ENCODE measurements around the gene CEP44. TPM values are rescaled to one million over a fixed set of nuclear protein-coding genes. Genes with fewer than 3 reads are reported as not detected.
A peak's percentile ranks its signal among the peaks of the same experiment; 100 is the strongest.

CEP44 gene
- polyA plus RNA-seq, 1 experiment, result 3.4 TPM

GRCh38 chr4:174281182-174281737, 2.5 kb upstream of the CEP44 start:
- Histone ChIP-seq H3K36me3 (ENCODE audit: control insufficient read depth, insufficient read depth, low read length) (no peaks in the 10 kb centered on the region), H3K27me3 (ENCODE audit: control insufficient read depth, insufficient read depth, low read length) (no peaks in the 10 kb centered on the region), H3K4me3 (ENCODE audit: low read depth, low read length) (no peak overlapping the region)
- POLR2A ChIA-PET, result no interaction called here
- DNase-seq (ENCODE audit: low read depth), result no peak
- CTCF ChIA-PET, result no interaction called here
- TF ChIP-seq CTCF (IDR thresholded peaks at IDR 0.05; ENCODE audit: insufficient read depth, low read depth, low read length), result no peak

GRCh38 chr4:174281901-174282300, 1.8 kb upstream of the CEP44 start:
- H3K4me3 ChIP-seq (ENCODE audit: low read depth, low read length), result no peak overlapping the region
- no peak for DNase-seq (ENCODE audit: low read depth)
- no peaks in the 10 kb centered on the region for H3K27me3 ChIP-seq (ENCODE audit: control insufficient read depth, insufficient read depth, low read length)
- no peaks in the 10 kb centered on the region for H3K36me3 ChIP-seq (ENCODE audit: control insufficient read depth, insufficient read depth, low read length)
- ChIA-PET CTCF (no interaction called here), POLR2A (no interaction called here)
- no peak for TF ChIP-seq CTCF (IDR thresholded peaks at IDR 0.05; ENCODE audit: insufficient read depth, low read depth, low read length)

GRCh38 chr4:174282836-174283506, 740 bp upstream of the CEP44 start:
- ChIA-PET CTCF (no interaction called here), POLR2A (no interaction called here)
- no peak for TF ChIP-seq CTCF (IDR thresholded peaks at IDR 0.05; ENCODE audit: insufficient read depth, low read depth, low read length)
- DNase-seq (ENCODE audit: low read depth), result peak; percentile 77
- Histone ChIP-seq H3K27me3 (ENCODE audit: control insufficient read depth, insufficient read depth, low read length) (no peaks in the 10 kb centered on the region), H3K36me3 (ENCODE audit: control insufficient read depth, insufficient read depth, low read length) (no peaks in the 10 kb centered on the region), H3K4me3 (ENCODE audit: low read depth, low read length) (peak overlapping the region; percentile 87)

- ChIA-PET POLR2A (no interaction called here), CTCF (no interaction called here)
- TF ChIP-seq CTCF (IDR thresholded peaks at IDR 0.05; ENCODE audit: insufficient read depth, low read depth, low read length), result no peak
Observed at GRCh38 chr4:174284487-174284886, 776 bp downstream of the CEP44 start.

GRCh38 chr4:174286870-174287269, 3.2 kb downstream of the CEP44 start:
- Histone ChIP-seq H3K27me3 (ENCODE audit: control insufficient read depth, insufficient read depth, low read length) (no peaks in the 10 kb centered on the region), H3K36me3 (ENCODE audit: control insufficient read depth, insufficient read depth, low read length) (no peaks in the 10 kb centered on the region), H3K4me3 (ENCODE audit: low read depth, low read length) (no peak overlapping the region)
- POLR2A ChIA-PET, result no interaction called here
- no peak for TF ChIP-seq CTCF (IDR thresholded peaks at IDR 0.05; ENCODE audit: insufficient read depth, low read depth, low read length)
- CTCF ChIA-PET, result interaction anchor here (0.6 kb wide), 1 partner anchor 19 kb away, joined by 3 read pairs; no protein-coding TSS in a partner anchor
- no peak for DNase-seq (ENCODE audit: low read depth)

More at GRCh38 chr4:174284487-174284886, 776 bp downstream of the CEP44 start:
- Histone ChIP-seq H3K36me3 (ENCODE audit: control insufficient read depth, insufficient read depth, low read length) (no peaks in the 10 kb centered on the region), H3K27me3 (ENCODE audit: control insufficient read depth, insufficient read depth, low read length) (no peaks in the 10 kb centered on the region), H3K4me3 (ENCODE audit: low read depth, low read length) (peak overlapping the region; percentile 87)
- DNase-seq (ENCODE audit: low read depth), result no peak

Data from BJ (cell line).